ENCODE results near the gene UBR7.

DNA sequence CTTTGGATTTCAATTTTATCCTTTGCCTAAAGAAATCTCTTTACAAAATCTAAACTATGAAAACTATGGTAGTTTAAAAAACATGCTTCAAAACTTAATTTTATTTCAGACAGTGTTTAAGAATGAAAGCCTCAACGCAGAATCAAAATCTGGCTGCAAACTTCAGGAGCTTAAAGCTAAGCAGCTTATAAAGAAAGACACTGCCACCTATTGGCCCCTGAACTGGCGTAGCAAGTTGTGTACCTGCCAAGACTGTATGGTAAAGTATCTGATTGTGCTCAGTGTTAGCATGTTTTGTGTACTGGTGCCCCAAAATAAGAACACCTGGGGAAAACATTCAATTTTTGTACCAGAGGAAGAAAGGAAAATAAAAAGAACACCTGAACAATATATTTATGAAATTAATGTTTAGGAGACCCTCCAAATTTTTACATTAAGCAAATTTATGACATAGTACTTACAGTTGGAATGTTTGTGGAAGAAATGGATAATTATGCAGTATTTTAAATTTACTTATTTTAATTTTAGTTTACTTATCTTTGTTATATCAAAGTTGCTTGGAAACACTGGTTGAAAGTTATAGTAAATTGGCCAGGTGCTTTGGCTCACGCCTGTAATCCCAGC lies 12.2 kb downstream of the UBR7 start:
- no peak for TF ChIP-seq POLR2A (IDR thresholded peaks at IDR 0.05)
- peak in 5 of 6 experiments; percentile 39 to 51 (median 46) for TF ChIP-seq CTCF (IDR thresholded peaks at IDR 0.05)
